C4-2B (cell line): ENCODE data around the gene MGAT1.

Experiments
- CTCF ChIP-seq: fragments of 450-650 bp; conservative IDR thresholded peaks from 2 replicates; pipeline ENCODE4 v1.5.1; 2017; ENCODE audit warnings: mild to moderate bottlenecking
- ZFX ChIP-seq: fragments of 450-650 bp; IDR thresholded peaks from 2 replicates; pipeline ENCODE4 v1.6.1; 2017

DNA sequence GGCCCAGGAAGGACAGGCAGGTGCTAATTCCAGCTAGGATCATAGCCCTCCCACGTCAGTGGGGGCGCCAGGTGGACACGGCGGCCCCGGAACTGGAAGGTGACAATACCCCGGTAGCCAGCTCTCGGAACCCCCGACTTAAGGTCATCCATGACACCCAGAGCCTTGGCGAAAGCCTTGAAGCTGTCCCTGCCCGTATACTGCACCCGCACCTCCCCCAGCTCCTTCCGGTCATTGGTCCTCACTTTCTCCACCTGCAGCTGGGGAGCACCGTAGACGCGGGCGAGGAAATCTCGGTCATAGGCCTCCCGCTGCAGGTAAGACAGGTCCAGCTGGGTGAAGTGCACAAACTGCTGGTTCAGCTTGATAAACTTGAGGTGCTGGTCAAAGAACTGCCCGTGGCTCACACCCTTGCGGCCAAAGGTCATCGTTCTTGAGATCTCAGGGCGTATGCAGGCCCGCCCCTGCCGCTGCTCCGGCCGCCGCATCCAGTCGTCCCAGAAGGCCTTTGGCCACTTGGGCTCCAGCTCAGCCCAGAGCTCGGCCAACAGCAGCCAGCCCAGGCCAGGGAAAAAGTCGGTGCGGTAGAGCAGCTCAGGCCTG is 10.9 kb downstream of the MGAT1 start:
- no peak for TF ChIP-seq CTCF
- TF ChIP-seq ZFX: no peak
